ENCODE results near the gene FOXN3. TPM values are rescaled to one million over a fixed set of nuclear protein-coding genes. Genes with fewer than 3 reads are reported as not detected.

The FOXN3 gene
- total and polyA plus RNA-seq, 3 experiments from 2014 or later, result 73.9 to 136 (median 74.8) TPM

DNA sequence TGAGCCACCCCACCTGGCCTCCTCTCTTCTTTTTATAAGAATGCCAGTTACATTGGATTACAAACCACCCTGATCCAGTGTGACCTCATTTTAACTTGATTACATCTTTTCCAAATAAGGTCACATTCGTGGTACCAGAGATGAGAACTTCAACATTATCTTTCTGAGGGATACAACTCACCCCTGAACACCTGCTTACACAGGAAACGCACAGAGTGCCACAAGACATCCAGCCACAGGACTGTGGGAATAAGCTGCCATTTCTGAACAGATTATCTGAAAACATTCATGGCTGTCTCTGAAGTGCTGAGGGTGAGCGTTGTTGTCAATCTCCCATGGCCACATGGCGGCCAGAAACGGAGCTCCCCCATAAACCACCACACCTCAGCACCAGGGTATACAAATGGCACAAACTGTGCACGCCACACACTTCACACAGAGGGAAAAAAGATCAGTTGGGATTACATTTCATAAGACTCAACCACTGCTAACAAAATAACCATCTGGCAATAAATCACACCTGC is 23.7 kb downstream of the FOXN3 start:
- Histone ChIP-seq H3K27ac (ENCODE audit: low read depth, low read length) (no peak overlapping the region), H3K9me3 (ENCODE audit: low read length) (no peaks in the 10 kb centered on the region), H3K27me3 (ENCODE audit: insufficient read depth, low read length, poor library complexity, severe bottlenecking) (no peaks in the 10 kb centered on the region), H3K36me3 (ENCODE audit: insufficient read depth, low read length) (no peaks in the 10 kb centered on the region), H3K4me3 (ENCODE audit: low read length) (no peak overlapping the region), H3K4me1 (ENCODE audit: insufficient read depth, low read length) (no peaks in the 10 kb centered on the region)
- no peak for DNase-seq
- Mint-ChIP-seq H3K4me3 (peak overlapping the region in 2 of 7 donors; percentile 40 to 46), H3K36me3 (peaks cover 0 to 20% (median 1%) of the 10 kb centered on the region in 3 donors), H3K27ac (peak overlapping the region in 5 of 8 donors; percentile 6 to 71 (median 61)), H3K4me1 (peaks cover 56 to 85% (median 78%) of the 10 kb centered on the region in 3 donors), H3K9me3 (no peaks in the 10 kb centered on the region), H3K27me3 (peaks cover 0 to 2% of the 10 kb centered on the region in 2 donors)
- ChIA-PET CTCF (interaction anchor here (1.7 kb wide), 1 partner anchor 28 kb away, joined by 3 read pairs; no protein-coding TSS in a partner anchor), POLR2A (no interaction called here)

DNA sequence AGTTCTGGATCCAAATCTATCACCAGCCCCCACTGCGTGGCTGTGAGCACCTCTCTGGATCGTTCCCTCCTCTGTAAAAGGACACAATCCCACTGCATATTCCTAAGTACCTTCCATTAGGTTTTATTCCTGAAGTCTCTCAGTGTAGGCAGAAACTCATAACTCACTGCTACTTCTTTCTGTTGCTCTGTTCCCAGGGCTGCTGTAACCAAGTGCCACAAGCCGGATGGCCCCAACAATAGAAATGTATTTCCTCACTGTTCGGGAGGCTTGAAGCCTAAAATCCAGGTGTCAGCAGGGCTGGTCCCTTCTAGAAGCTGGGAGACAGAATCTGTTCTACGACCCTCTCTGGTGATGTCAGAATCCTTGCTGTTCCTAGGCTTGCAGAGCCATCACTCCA is 24.9 kb downstream of the FOXN3 start:
- Histone ChIP-seq H3K9me3 (ENCODE audit: low read length) (no peaks in the 10 kb centered on the region), H3K27me3 (ENCODE audit: insufficient read depth, low read length, poor library complexity, severe bottlenecking) (no peaks in the 10 kb centered on the region), H3K36me3 (ENCODE audit: insufficient read depth, low read length) (no peaks in the 10 kb centered on the region), H3K27ac (ENCODE audit: low read depth, low read length) (no peak overlapping the region), H3K4me1 (ENCODE audit: insufficient read depth, low read length) (no peaks in the 10 kb centered on the region), H3K4me3 (ENCODE audit: low read length) (no peak overlapping the region)
- peaks cover 0 to 21% (median 0%) of the 10 kb centered on the region in 3 donors for H3K36me3 Mint-ChIP-seq
- ChIA-PET CTCF (interaction anchor here (1.7 kb wide), 1 partner anchor 27 kb away, joined by 3 read pairs; no protein-coding TSS in a partner anchor), POLR2A (no interaction called here)
- H3K9me3 Mint-ChIP-seq, result no peaks in the 10 kb centered on the region
- H3K4me3 Mint-ChIP-seq, result no peak overlapping the region
- DNase-seq, result no peak
- peaks cover 57 to 84% (median 78%) of the 10 kb centered on the region in 3 donors for H3K4me1 Mint-ChIP-seq
- peaks cover 0 to 4% of the 10 kb centered on the region in 2 donors for H3K27me3 Mint-ChIP-seq
- H3K27ac Mint-ChIP-seq, result peak overlapping the region in 3 of 8 donors; percentile 17 to 47 (median 19)

DNA sequence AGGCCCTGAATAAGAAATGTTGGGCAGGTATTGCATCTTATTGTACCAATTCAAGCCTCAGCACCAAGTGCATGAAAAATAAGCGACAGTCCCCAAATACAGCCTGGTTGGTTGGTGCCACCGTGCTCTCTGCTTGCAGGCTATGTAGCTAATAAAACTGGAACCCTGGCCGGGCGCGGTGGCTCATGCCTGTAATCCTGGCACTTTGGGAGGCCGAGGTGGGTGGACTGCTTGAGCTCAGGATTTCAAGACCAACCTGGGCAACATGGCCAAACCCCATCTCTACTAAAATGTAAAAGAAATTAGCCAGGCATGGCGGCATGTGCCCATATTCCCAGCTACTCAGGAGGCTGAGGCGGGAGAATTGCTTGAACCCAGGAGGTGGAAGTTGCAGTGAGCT is 25.5 kb downstream of the FOXN3 start:
- Histone ChIP-seq H3K27ac (ENCODE audit: low read depth, low read length) (no peak overlapping the region), H3K9me3 (ENCODE audit: low read length) (no peaks in the 10 kb centered on the region), H3K4me3 (ENCODE audit: low read length) (no peak overlapping the region), H3K4me1 (ENCODE audit: insufficient read depth, low read length) (peaks cover 1% of the 10 kb centered on the region), H3K27me3 (ENCODE audit: insufficient read depth, low read length, poor library complexity, severe bottlenecking) (no peaks in the 10 kb centered on the region), H3K36me3 (ENCODE audit: insufficient read depth, low read length) (no peaks in the 10 kb centered on the region)
- POLR2A ChIA-PET, result no interaction called here
- no peak for DNase-seq
- H3K4me3 Mint-ChIP-seq, result no peak overlapping the region
- no peaks in the 10 kb centered on the region for H3K9me3 Mint-ChIP-seq
- peak overlapping the region in 1 of 8 donors; percentile 19 for H3K27ac Mint-ChIP-seq
- H3K4me1 Mint-ChIP-seq, result peaks cover 58 to 85% (median 78%) of the 10 kb centered on the region in 3 donors
- H3K36me3 Mint-ChIP-seq, result peaks cover 0 to 18% (median 0%) of the 10 kb centered on the region in 3 donors
- H3K27me3 Mint-ChIP-seq, result peaks cover 0 to 4% of the 10 kb centered on the region in 2 donors
- CTCF ChIA-PET, result interaction anchor here (1.7 kb wide), 1 partner anchor 26 kb away, joined by 3 read pairs; no protein-coding TSS in a partner anchor

DNA sequence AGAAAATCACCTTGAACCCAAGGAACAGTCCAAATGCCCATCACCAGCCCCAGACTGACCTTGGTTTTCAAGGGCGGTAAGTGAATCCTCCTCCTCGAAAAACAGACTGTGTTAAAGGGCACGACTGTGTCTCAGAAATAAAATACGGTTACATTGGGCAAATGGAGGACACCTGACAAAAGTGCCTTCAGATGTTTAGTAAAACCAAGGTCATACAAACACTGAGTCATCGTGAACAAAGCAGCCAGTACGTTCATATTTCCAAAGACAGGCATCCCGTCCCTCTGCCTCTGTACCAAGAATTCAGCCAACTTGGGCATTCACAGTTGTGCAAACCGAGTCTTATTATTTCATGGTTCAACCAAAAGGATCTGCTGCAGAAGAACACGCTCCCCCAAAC is 25.9 kb downstream of the FOXN3 start:
- Mint-ChIP-seq H3K27ac (peak overlapping the region in 1 of 8 donors; percentile 32), H3K4me1 (peaks cover 59 to 86% (median 79%) of the 10 kb centered on the region in 3 donors), H3K36me3 (peaks cover 0 to 18% (median 0%) of the 10 kb centered on the region in 3 donors), H3K27me3 (peaks cover 0 to 4% of the 10 kb centered on the region in 2 donors), H3K4me3 (no peak overlapping the region), H3K9me3 (no peaks in the 10 kb centered on the region)
- H3K4me3 ChIP-seq (ENCODE audit: low read length), result no peak overlapping the region
- no peaks in the 10 kb centered on the region for H3K9me3 ChIP-seq (ENCODE audit: low read length)
- H3K27me3 ChIP-seq (ENCODE audit: insufficient read depth, low read length, poor library complexity, severe bottlenecking), result no peaks in the 10 kb centered on the region
- ChIA-PET POLR2A (no interaction called here), CTCF (no interaction called here)
- H3K27ac ChIP-seq (ENCODE audit: low read depth, low read length), result no peak overlapping the region
- H3K36me3 ChIP-seq (ENCODE audit: insufficient read depth, low read length), result no peaks in the 10 kb centered on the region
- peaks cover 5% of the 10 kb centered on the region for H3K4me1 ChIP-seq (ENCODE audit: insufficient read depth, low read length)
- no peak for DNase-seq

- Mint-ChIP-seq H3K9me3 (no peaks in the 10 kb centered on the region), H3K4me1 (peaks cover 55 to 86% (median 80%) of the 10 kb centered on the region in 3 donors), H3K27me3 (peaks cover 0 to 4% of the 10 kb centered on the region in 2 donors), H3K27ac (peak overlapping the region in 2 of 8 donors; percentile 60 to 75), H3K36me3 (peaks cover 0 to 15% (median 2%) of the 10 kb centered on the region in 3 donors), H3K4me3 (no peak overlapping the region)
- H3K27ac ChIP-seq (ENCODE audit: low read depth, low read length), result no peak overlapping the region
- H3K9me3 ChIP-seq (ENCODE audit: low read length), result no peaks in the 10 kb centered on the region
- DNase-seq, result no peak
- H3K36me3 ChIP-seq (ENCODE audit: insufficient read depth, low read length), result no peaks in the 10 kb centered on the region
- CTCF ChIA-PET, result no interaction called here
- H3K4me1 ChIP-seq (ENCODE audit: insufficient read depth, low read length), result peaks cover 9% of the 10 kb centered on the region
- no peak overlapping the region for H3K4me3 ChIP-seq (ENCODE audit: low read length)
- H3K27me3 ChIP-seq (ENCODE audit: insufficient read depth, low read length, poor library complexity, severe bottlenecking), result no peaks in the 10 kb centered on the region
- POLR2A ChIA-PET, result no interaction called here
These were observed 28.2 kb downstream of the FOXN3 start for GRCh38 chr14:89388853-89389252.

DNA sequence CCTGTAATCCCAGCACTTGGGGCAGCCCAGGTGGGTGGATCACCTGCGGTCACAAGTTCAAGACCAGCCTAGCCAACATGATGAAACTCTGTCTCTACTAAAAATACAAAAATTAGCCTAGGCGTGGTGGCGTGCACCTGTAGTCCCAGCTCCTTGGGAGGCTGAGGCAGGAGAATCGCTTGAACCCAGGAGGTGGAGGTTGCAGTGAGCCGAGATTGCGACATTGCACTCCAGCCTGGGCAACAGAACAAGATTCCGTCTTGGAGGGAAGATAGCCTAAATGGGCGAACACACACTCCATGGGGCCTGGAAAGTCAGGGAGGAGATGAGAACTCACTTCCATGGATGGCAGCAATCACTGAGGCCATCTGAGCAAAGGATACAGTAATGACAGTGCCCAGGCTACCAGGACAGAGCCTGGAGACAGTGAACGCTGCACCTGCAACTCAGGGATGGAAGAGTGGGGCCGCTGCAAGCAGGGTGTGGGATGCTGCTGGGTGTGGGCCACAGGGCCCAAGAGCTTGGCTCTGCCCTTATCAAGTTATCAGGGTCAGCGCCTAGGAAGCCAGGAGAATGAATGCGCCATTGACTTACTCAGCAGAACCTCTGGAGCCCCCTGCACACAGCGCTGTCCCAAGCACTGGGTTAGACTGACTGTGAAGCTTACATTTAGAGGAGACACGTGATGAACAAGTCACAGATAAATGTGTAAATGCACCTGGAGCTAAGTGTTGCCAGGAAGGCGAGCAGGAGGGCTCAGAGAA is 28.9 kb downstream of the FOXN3 start:
- peak overlapping the region in 3 of 8 donors; percentile 60 to 75 (median 64) for H3K27ac Mint-ChIP-seq
- H3K36me3 ChIP-seq (ENCODE audit: insufficient read depth, low read length), result no peaks in the 10 kb centered on the region
- peaks cover 0 to 12% (median 4%) of the 10 kb centered on the region in 3 donors for H3K36me3 Mint-ChIP-seq
- no peaks in the 10 kb centered on the region for H3K9me3 Mint-ChIP-seq
- peaks cover 9% of the 10 kb centered on the region for H3K4me1 ChIP-seq (ENCODE audit: insufficient read depth, low read length)
- peaks cover 50 to 85% (median 79%) of the 10 kb centered on the region in 3 donors for H3K4me1 Mint-ChIP-seq
- CTCF ChIA-PET, result no interaction called here
- no peak overlapping the region for H3K4me3 ChIP-seq (ENCODE audit: low read length)
- H3K9me3 ChIP-seq (ENCODE audit: low read length), result no peaks in the 10 kb centered on the region
- H3K27me3 ChIP-seq (ENCODE audit: insufficient read depth, low read length, poor library complexity, severe bottlenecking), result no peaks in the 10 kb centered on the region
- peaks cover 0 to 4% of the 10 kb centered on the region in 2 donors for H3K27me3 Mint-ChIP-seq
- no peak overlapping the region for H3K27ac ChIP-seq (ENCODE audit: low read depth, low read length)
- POLR2A ChIA-PET, result no interaction called here
- no peak overlapping the region for H3K4me3 Mint-ChIP-seq
- DNase-seq, result no peak

DNA sequence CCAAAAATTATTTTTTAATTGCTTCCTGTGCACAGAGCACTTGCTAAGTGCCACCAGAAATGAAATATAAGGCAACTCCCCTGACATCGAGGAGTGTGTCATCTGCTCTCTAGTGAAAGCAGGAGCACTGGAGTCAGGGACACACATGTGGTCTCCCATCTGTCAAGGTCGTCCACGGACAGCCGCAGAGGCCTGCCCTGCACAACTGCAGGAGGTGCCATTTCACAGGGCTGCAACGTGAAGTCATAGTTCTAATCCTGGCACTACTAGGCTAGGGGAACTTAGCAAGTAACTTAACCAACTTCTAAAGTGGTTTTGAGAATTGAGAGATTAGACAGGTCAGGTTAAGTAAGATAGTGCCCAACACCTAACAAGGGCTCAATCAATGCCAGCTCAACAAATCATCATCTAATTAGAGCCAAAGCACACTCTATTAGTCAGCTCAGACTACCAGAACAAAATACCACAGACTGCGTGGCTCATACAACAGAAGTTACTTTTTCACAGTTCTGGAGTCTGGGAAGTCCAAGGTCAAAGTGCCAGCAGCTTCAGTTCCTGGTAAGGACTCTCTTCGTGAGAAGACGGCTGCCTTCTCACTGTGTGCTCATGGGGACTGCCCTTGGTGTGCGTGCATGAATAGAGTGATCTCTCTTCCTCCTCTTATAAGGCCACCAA is 30.7 kb downstream of the FOXN3 start:
- peaks cover 55 to 85% (median 83%) of the 10 kb centered on the region in 3 donors for H3K4me1 Mint-ChIP-seq

More for the DNA sequence above, 30.7 kb downstream of the FOXN3 start:
- no peaks in the 10 kb centered on the region for H3K27me3 ChIP-seq (ENCODE audit: insufficient read depth, low read length, poor library complexity, severe bottlenecking)
- peak overlapping the region in 3 of 8 donors; percentile 36 to 47 (median 38) for H3K27ac Mint-ChIP-seq
- no peaks in the 10 kb centered on the region for H3K36me3 ChIP-seq (ENCODE audit: insufficient read depth, low read length)
- CTCF ChIA-PET, result no interaction called here
- H3K27ac ChIP-seq (ENCODE audit: low read depth, low read length), result no peak overlapping the region
- H3K9me3 Mint-ChIP-seq, result peaks cover 0 to 5% (median 0%) of the 10 kb centered on the region in 5 donors
- H3K27me3 Mint-ChIP-seq, result peaks cover 0 to 2% of the 10 kb centered on the region in 2 donors
- peaks cover 9% of the 10 kb centered on the region for H3K4me1 ChIP-seq (ENCODE audit: insufficient read depth, low read length)
- DNase-seq, result no peak
- no peaks in the 10 kb centered on the region for H3K9me3 ChIP-seq (ENCODE audit: low read length)
- POLR2A ChIA-PET, result interaction anchor here (0.5 kb wide), 1 partner anchor 43 kb away, joined by 4 read pairs; no protein-coding TSS in a partner anchor
- no peak overlapping the region for H3K4me3 ChIP-seq (ENCODE audit: low read length)
- peak overlapping the region in 1 of 7 donors; percentile 40 for H3K4me3 Mint-ChIP-seq
- H3K36me3 Mint-ChIP-seq, result peaks cover 7 to 19% (median 8%) of the 10 kb centered on the region in 3 donors

Measured in CD8-positive, alpha-beta memory T cell (primary cell).